Cardiac septum (tissue), 1 donor: Measurements from ENCODE around the gene ERG. TPM values are rescaled to one million over a fixed set of nuclear protein-coding genes. Genes with fewer than 3 reads are reported as not detected.

Experiments used
- DNase-seq: peaks from one replicate; pipeline ENCODE4 v3.0.0-alpha.2; 2020; ENCODE audit warnings: low spot score
- intact Hi-C: fragments of 100-400 bp; cut with DNase I; formaldehyde crosslinking; loops from one replicate; pipeline ENCODE4 v1.14.0; 2022
- total RNA-seq: library from RNA; stranded (reverse); fragmentation: NEBNext Ultra II Directional; extraction: Animal tissue kit (Norgen Biotek cat#: 25700); gene quantifications from one replicate; pipeline ENCODE4 v1.2.1, GENCODE V29; 2021
- donor health status: DM: no; HTN: no; CAD: no.

ERG gene
- total RNA-seq, 1 donor from 2014 or later = 15.5 TPM

DNA sequence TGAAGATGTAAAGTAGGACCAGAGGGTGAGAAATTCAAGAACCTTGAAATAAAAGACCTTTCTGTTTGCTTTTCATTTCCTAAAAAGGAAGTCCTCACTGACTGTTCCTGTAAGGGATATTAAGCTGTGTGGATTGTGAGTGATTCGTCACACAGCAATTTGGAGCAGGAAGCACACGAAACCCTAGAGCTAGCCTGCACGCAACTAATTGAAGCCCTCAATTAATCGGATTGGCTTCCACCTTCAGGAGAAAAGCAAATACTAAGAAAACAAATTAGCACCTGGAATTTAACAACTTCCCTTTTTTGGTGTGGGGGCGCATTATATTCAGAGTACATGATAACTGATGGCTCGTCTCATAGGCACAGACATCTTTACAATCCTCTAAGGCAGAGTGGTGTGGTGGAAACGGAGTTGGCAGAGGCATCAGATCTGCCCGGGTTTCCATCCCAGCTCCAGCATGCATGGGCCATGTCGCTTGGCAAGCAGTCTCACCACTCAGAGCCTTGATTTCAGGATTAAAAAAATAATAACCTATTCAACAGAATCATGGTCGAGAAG lies 146.2 kb downstream of the ERG start:
- DNase-seq = no peak
- intact Hi-C loops = loop anchor here (2.0 to 5.0 kb wide), 2 partner anchors 180 to 193 kb away; no protein-coding TSS in a partner anchor

DNA sequence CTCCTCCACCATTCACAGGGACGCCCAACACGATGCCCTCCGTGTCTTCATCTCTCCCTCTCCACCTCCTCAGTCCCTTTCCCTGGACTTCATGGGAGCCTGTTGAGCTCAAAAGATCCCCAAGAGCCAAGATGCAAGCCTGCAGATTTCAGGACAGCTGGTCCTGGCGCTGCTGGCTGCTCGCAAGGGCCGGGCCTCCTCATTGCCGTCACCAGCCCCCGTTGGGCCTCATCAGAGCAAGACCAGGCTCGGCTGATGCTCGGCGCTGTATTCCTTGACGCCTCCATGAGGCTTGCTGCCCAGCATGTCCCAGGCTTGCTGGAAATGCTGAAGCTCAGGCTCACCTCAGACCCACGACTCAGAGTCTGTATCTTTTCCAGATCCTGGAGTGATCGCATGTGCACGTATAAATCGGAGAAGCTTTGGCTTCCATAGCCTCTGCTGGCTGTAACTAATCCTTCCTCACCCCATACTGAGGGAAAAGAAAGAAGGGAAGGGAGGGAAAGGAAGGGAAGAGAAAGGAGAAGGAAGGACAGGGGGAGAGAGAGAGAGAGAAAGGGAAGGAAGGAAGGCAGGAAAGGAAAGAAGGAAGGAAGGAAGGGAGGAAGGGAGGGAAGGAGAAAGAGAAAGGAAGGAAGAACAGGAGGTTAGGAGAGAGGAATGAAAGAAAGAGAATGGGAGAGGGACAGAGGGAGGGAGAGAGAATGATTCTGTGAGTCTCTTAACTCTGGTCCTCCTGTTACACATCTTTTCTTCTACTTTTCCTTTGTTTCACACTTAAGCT lies 146.9 kb downstream of the ERG start:
- DNase-seq = no peak
- intact Hi-C loops = loop anchor here (5.0 kb wide), 1 partner anchor 179 kb away; no protein-coding TSS in a partner anchor

DNA sequence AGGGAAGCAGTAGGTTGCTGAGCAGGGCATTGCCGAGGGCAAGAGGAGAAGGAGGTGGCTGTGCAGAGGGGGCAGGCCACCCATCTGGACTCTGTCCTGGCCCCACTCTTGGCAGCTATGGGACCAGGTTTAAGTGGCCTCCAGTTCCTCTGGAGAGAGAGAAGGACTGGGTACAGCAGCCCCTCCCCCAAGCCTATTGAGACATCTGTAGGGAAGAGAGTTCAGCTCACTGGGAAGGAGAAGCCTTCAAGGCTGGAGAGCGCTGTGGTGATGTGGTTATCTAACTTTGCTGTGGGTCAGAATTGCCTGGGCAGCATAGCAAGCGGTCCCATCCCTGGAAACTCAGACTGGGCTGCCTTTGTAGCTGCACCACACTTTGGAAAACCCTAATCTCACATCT lies 147.6 kb downstream of the ERG start:
- DNase-seq = no peak
- intact Hi-C loops = loop anchor here (5.0 kb wide), 1 partner anchor 178 kb away; no protein-coding TSS in a partner anchor

DNA sequence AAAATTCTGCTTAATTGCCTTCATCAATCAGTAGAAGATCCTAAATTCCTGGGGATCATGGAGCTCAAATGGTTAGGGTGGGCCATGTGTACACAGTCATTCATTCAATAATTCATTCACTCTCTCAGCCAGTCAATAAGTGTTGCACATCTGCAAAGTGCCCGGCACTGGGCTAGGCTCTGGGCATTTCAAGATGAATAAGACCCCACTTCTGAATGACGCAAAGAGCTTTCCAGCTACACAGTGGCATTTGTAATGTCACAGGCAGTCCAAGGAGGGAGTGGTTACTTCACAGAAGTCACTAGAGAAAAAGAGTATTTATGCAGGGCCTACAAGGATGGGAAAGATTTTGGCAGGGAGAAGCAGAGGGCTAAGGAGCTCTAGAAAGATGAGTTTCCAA lies 148.3 kb downstream of the ERG start:
- intact Hi-C loops = loop anchor here (5.0 kb wide), 1 partner anchor 178 kb away; no protein-coding TSS in a partner anchor
- DNase-seq = no peak

DNA sequence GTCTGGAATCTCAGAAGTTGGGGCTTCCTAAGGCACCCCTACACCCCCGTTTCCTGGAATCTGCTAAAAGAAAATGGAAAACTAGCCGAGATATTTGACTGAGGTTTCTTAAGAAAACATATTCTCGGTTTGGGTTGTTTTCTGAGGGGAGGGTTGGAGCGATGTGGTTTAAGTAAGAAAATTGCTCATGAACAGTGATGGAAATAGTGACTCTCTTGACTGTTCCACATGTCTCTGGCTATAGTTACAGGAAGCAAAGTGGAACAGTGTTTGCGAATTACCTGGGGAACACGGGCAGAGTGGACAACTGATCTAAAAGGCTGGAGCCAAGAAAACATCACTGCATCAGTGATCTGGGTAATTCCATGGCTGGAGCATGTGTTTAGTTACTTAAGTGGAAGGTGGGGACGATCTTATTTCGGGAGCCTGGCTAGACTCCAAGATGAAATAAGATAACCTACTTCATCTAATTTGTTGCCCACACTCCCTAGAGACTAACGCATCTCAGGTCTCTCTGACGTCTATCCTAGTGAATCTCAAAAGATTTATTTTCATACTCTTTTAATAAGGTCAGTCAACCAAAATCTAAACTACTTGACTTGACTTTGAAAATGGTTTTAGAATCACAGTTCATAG lies 149.0 kb downstream of the ERG start:
- DNase-seq = no peak
- intact Hi-C loops = no loop called here

DNA sequence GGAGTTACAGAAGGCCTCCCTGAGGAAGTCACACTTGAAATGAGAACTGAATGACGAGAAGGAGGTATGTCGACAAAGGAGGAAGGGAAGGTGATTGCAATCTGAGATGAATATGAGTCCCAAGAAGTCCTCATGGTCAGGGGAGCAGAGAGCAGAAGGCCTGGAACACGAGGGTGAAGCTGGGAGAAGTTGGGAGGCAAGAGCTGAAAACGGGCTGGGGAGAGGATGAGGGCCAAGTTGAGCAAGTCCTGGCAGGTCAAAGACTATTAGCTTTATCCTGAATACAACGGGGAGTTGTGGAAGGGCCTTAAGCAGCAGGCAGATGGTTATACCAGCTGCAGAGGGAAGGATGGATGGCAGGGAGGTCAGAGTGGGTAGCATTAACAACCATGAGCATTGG lies 152.0 kb downstream of the ERG start:
- no peak for DNase-seq
- intact Hi-C loops = no loop called here

DNA sequence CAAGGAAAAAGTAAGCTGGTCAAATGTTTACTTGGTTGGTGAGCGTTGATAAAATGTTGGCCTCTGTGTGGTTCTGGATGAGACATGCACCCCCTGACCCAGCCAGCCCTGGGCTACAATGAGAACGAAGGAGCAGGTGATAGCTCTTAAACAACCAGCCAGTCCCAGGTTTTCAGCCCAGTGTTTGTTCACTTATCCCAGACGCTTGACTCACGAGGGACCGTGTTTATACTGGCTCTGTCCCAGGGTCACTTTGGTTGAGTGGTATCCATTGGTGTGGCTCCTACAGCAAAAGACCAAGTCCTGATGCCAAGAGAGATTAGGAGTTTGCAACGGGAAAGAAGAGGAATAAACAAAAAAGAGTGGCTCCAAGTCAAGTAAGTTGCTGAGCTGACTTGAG lies 154.6 kb downstream of the ERG start:
- no peak for DNase-seq

DNA sequence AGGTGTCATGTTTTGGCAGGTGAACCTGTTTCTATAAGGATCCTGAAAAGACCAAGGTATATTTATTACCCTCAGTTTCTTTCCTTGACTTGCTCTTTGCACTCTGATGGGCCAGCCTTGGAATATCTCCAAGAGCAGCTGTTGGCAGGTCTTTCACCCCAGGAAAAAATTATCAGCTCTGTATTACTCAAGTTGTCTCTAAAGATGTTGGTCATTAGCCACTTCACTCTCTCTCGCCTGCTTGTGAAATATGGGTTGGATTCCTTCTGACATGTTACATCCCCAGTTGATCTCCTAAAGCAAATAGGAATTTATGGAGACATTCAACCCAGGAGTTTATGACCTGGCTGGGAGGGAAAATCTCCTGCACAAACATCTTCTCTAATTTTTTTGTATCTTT lies 155.5 kb downstream of the ERG start:
- intact Hi-C loops = no loop called here
- DNase-seq = no peak

More for the DNA sequence above, 154.6 kb downstream of the ERG start:
- intact Hi-C loops = no loop called here

DNA sequence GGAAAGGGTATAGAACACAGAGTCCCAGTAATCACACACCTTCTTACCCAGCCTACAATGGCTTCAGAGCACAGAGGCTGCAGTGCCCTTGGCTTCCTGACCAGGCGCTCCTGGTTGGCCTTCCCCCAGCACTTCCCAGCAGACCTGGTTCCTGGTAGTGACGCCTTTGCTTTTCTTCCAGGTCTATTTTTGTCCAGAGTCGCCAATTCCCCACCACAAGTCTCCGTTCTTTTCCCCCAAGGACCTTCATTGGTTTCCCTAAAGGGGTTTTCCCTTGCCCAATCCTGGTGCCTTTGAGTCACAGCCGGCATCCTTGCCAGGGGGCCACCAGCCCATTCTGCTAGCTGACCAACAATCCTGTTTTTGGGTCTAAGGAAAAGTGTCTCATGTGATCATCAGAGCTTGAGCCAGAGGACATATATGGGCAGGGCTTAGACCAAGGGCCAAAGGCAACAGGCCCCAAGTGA lies 156.7 kb downstream of the ERG start:
- DNase-seq = no peak
- intact Hi-C loops = no loop called here

DNA sequence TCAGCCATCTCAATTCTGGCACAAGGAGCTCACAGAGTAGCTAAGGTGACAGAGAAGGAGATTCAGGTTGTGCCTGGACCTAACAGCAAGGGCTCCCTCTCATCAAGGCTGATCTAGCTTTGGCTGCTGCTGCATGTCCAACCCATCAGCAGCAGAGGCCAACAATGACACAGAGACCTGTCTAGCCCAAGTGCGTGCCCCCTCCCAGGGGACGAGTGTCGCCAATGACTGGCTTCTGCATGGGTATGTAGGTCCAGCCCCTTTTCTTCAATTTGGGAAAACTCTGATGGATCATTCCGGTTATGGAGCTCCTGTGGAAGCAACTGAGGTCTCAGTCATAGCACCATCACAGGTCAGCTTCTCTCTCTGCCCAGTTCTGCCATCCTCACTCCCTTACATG lies 158.1 kb downstream of the ERG start:
- intact Hi-C loops = no loop called here
- DNase-seq = no peak

DNA sequence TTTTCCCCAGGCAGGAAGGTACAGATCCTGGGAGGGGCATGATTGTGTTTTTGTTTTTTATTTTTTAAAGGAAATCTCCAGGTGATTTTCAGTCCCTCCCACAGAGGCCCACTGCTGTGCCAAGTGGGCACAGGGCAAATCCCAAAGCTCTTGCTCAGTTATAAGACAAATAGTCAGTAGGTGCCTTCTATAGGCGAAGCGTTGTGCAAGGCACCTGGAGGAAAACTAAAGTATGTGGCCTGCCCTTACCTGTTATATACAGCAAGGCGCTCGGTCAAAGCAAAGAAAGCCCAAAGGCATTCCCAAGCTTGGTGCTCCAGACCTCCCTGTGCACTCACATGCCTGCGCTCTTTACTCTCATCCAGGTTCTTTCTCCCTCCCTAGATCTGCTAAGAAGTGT lies 160.5 kb downstream of the ERG start:
- intact Hi-C loops = no loop called here
- DNase-seq = no peak

DNA sequence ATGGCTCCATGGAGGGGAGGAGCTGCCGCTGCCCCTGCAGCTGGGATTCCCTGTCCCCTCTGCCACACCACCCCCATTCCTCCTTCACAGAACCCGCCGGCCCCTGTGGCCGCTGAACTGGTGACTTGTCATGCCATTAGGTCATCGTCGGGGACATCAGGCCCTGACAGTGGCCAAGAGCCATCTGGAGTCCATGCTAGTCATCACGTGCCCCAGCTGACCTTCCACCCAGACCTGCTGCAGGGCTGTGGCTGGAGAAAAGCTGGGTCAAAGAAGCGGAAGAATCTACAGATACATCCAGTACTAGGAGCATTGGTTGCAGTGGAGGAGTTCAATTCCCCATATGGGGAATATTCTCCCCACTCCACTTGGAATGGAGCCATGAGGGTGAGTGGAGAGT lies 163.4 kb downstream of the ERG start:
- no peak for DNase-seq
- intact Hi-C loops = no loop called here

DNA sequence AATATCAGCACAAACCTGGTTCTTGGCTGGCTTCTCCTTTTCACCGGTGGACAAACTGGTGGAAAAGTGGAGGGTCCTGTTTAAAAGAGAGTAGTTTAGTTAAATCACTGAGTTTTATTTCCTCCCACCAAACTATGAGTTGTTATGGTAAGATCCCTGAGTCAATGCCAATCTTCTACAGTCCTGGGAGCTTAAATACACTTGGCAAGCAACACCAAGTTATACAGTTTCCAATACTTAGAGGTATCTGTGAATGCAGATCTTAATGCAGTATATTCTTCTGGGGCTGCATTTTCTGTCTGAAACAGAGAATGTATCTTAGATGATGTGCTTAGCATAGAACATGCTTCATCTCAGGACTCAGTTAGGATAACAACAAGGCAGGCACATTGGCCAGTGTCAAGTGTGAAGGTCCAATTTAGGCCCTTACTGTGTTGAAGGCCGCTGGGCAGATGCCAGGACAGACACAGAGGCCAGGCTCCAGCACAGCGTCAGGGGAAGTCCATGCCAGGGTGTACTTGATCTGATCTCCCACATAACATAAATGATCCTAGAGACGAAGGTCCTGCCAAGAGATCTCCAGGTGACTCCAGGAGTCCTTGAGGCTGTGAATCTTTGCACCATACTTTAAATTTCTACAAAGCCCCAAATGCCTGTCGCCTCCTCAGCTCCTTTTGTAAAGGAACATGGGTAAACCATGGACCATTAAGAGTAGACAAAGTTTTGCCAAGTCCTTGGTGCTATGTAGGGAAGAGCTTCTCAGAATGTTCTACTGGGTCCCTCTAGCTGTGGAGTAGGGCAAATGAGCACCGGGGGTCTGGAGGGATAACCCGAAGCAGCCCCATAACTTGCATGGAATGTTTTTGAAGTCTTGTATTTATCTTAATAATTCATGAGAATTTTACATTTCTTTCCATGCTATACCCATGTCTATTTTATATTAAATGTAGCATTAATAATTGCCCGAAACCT lies 164.7 kb downstream of the ERG start:
- DNase-seq = no peak
- intact Hi-C loops = no loop called here

DNA sequence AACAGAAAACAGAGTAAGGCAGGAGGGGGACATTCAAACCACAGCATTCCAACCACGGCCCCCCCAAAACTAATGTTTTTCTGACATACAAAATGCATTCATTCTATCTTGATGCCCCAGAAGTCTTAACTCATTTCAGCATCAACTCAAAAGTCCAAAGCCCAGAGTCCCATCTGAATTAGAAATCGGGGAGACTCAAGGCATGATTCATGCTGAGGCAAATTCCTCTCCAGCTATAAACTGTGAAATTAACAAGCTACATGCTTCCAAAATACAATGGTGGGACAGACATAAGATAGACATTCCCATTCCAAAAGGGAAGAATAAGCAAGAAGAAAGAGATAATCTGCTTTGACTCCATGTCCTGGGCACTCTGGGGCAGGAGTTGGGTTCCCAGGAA lies 167.6 kb downstream of the ERG start:
- no peak for DNase-seq
- intact Hi-C loops = no loop called here

Other genes with a start within 250 kb of the ERG start
- gene KCNJ15, start 241.5 kb downstream of the ERG start, total RNA-seq = 1.2 TPM